Activated T-helper 1 cell treated with anti-CD3 and anti-CD28 coated beads, Interleukin-12 subunit alpha, Interleukin-12 subunit beta, Interleukin-2, Interleukin-4 antibody, amounts not matched to agents 30 ng/mL and 10 ng/mL and 1 ng/mL, durations not matched to agents 14 hours and 24 hours and 36 hours (primary cell): ENCODE results near the gene LTBP2. TPM values are rescaled to one million over a fixed set of nuclear protein-coding genes. Genes with fewer than 3 reads are reported as not detected.

Experiments
- DNase-seq: peaks from one replicate; pipeline ENCODE4 v3.0.0; 2021; ENCODE audit warnings: low spot score
- H3K27ac Mint-ChIP-seq: one replicate; pipeline ENCODE4 v1.8.0; 2021; ENCODE audit warnings: mild to moderate bottlenecking, mixed read lengths
- H3K27me3 Mint-ChIP-seq: one replicate; pipeline ENCODE4 v1.8.0; 2022; ENCODE audit warnings: mild to moderate bottlenecking, moderate library complexity, mixed read lengths; ENCODE audit not compliant: insufficient read depth
- H3K36me3 Mint-ChIP-seq: one replicate; pipeline ENCODE4 v1.8.0; 2021; ENCODE audit warnings: low read depth, mixed read lengths
- H3K4me1 Mint-ChIP-seq: one replicate; pipeline ENCODE4 v1.8.0; 2021; ENCODE audit warnings: low read depth, mixed read lengths
- H3K4me3 Mint-ChIP-seq: one replicate; pipeline ENCODE4 v1.8.0; 2021; ENCODE audit warnings: mild to moderate bottlenecking, moderate library complexity, mixed read lengths
- H3K9me3 Mint-ChIP-seq: one replicate; pipeline ENCODE4 v1.8.0; 2021; ENCODE audit warnings: mixed read lengths
- intact Hi-C: fragments of 100-400 bp; cut with micrococcal nuclease; formaldehyde crosslinking; loops from one replicate; pipeline ENCODE4 v1.15.1; 2024
- total RNA-seq: library from RNA; stranded (reverse); gene quantifications from 2 replicates; pipeline ENCODE4 v1.2.3, GENCODE V29; 2022

Gene LTBP2
- total RNA-seq, 1 donor from 2014 or later: 0.05 TPM

DNA sequence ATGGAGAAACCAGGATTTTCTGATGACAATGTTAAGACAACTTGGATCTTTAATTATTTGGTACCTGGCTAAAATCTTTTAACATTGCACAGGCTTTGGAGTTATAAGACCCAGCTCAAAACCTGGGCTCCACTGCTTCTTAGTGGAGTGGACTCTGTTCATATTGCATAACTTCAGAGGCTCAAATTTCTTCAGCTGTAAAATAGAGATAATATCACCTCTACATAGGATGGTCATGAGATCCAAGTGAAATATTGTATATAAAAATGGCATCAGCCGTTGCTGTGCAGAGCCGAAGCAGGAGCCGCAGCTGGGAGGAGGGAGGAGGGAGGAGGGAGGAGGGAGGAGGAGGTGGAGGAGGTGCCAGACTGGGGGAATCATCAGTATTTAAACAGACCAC, 129.5 kb downstream of the LTBP2 start:
- intact Hi-C loops: no loop called here
- Mint-ChIP-seq H3K9me3 (no peaks in the 10 kb centered on the region), H3K27me3 (no peaks in the 10 kb centered on the region), H3K27ac (no peak overlapping the region), H3K4me3 (no peak overlapping the region), H3K36me3 (peaks cover 8% of the 10 kb centered on the region), H3K4me1 (no peaks in the 10 kb centered on the region)
- no peak for DNase-seq

DNA sequence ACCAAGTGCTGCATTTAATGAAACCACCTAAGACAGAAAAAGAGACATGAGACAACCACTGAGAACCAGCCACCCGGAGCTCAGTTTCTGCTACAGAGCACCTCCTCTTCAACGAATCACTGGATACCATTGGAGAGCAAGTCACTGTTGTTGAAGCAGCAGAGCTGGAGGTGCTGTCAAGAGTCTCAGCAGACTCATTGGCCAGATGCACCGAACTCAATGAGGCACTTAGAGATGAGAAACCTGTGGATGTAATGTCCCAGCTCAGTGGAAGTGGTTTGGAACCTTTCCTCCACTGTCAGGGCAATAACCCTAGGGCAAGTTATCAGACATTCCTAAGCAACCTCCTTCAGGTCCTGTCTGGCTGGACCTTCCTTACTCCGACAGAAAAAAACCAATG, 132.0 kb downstream of the LTBP2 start:
- Mint-ChIP-seq H3K4me1 (no peaks in the 10 kb centered on the region), H3K36me3 (peaks cover 8% of the 10 kb centered on the region), H3K4me3 (no peak overlapping the region), H3K27me3 (no peaks in the 10 kb centered on the region), H3K27ac (no peak overlapping the region), H3K9me3 (no peaks in the 10 kb centered on the region)
- DNase-seq: no peak
- intact Hi-C loops: no loop called here

DNA sequence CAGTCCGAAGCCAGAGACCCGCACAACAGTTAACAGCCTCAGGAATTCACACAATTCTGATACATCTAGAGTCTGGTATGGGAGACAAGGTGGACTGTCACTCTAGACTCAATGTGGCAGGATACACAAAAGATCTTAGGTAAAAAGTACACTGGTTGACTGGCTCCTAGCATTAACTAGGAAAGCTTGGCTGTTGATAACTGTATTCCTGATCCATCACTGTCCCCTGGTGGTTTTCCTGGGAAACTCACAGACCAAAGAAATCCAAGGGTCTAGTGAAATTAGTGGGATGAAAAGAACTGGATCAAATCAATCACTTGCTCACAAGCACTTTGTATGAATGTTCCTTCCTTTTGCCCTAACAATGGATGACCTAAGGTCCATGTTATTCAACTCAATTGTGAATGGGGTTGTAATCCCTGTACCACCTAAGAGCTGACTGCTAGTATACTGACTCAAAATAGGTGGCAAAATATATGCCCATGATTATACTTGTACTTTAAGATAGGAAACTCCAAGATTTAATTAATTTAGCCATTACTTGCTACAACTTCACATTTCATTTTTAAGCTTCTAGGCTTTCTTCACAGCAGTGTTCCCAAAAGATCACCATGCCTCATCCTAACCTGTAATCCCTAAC, 132.9 kb downstream of the LTBP2 start:
- Mint-ChIP-seq H3K4me3 (no peak overlapping the region), H3K4me1 (no peaks in the 10 kb centered on the region), H3K9me3 (no peaks in the 10 kb centered on the region), H3K27me3 (no peaks in the 10 kb centered on the region), H3K27ac (no peak overlapping the region), H3K36me3 (peaks cover 5% of the 10 kb centered on the region)
- DNase-seq: no peak
- intact Hi-C loops: no loop called here

DNA sequence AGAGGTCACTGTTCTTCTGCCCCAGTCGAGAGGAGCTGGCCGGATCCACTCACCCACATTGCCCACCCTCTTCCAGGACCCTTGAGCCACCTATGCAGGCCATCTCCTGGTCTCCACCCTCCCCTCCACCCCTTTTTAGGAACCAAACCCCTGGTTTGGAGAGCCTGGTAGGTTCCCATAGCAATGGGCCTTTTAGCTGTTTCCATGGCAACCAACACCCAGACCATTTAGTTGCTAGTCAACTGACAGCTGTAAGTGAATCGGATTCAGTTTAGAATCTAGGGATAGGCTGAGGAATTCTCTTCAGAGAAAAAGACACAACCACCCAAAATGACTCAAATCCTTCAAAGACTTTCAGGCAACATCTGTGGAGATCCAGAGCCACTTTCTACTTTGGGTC, 135.4 kb downstream of the LTBP2 start:
- DNase-seq: no peak
- Mint-ChIP-seq H3K9me3 (no peaks in the 10 kb centered on the region), H3K4me1 (no peaks in the 10 kb centered on the region), H3K4me3 (no peak overlapping the region), H3K27me3 (no peaks in the 10 kb centered on the region), H3K36me3 (peaks cover 5% of the 10 kb centered on the region), H3K27ac (no peak overlapping the region)
- intact Hi-C loops: no loop called here

DNA sequence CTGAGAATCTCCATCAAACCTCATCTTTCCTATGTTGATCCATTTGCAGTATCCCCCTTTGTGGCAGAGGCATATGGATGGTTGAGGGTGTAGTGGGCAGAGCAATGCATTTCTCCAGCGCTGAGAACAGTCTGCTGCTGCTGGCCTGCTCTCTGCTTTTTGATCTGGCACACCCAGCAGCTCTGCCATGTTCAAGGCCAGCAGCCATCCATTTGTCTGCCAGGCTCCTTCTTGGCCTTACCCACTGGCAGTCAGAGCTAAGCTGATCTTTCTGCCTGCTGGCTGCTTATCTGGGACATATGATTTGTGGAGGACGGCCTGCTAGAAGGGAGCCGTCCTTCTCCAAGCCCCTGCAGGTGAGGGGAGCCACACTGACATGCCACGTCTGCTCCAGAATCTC, 135.9 kb downstream of the LTBP2 start:
- H3K9me3 Mint-ChIP-seq: no peaks in the 10 kb centered on the region
- H3K4me3 Mint-ChIP-seq: no peak overlapping the region
- no peak overlapping the region for H3K27ac Mint-ChIP-seq
- intact Hi-C loops: no loop called here
- DNase-seq: no peak
- H3K36me3 Mint-ChIP-seq: peaks cover 5% of the 10 kb centered on the region
- no peaks in the 10 kb centered on the region for H3K4me1 Mint-ChIP-seq
- H3K27me3 Mint-ChIP-seq: no peaks in the 10 kb centered on the region

DNA sequence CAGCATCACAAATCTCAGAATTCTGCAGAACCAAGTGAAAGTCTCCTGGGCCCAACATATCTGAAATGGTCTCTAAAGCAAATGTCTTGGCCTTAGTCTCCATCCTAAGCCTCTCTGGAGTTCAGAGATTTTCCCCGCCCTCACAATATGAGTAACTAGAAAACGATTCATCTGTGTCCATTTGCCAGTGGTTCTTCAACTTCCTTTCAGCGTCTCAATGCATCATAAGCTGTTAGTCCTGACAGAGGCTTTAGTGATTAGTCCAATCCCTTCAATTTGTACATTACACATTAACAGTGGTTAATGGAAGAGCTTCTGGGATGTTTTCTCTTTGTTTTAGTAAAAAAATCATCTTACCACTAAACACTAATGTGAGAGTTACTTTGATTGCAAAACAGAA, 136.4 kb downstream of the LTBP2 start:
- intact Hi-C loops: no loop called here
- no peaks in the 10 kb centered on the region for H3K27me3 Mint-ChIP-seq
- H3K4me1 Mint-ChIP-seq: no peaks in the 10 kb centered on the region
- no peak overlapping the region for H3K27ac Mint-ChIP-seq
- no peak overlapping the region for H3K4me3 Mint-ChIP-seq
- no peaks in the 10 kb centered on the region for H3K9me3 Mint-ChIP-seq
- peaks cover 2% of the 10 kb centered on the region for H3K36me3 Mint-ChIP-seq
- DNase-seq: no peak

DNA sequence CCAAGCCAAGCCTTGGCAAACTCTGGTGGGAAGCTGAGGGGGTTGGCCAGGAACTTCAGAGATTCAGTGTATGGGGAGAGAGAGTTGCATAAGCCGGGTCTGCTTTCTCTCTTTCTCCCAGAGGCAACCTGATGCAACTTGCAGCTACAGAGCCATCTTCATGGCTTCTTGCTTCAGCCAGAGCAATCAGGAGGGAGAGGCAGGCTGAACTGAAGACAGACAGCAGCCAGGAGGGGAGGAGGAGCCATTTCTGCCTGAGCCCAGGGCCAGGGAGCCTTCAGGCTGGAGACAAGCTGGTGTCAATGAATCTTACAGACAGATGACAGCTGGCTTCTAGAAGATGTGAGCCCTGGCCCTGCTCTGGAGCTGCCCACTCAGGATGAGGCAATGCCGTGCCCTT, 137.7 kb downstream of the LTBP2 start:
- H3K27me3 Mint-ChIP-seq: no peaks in the 10 kb centered on the region
- intact Hi-C loops: no loop called here
- no peak overlapping the region for H3K27ac Mint-ChIP-seq
- no peaks in the 10 kb centered on the region for H3K4me1 Mint-ChIP-seq
- H3K9me3 Mint-ChIP-seq: no peaks in the 10 kb centered on the region
- no peak for DNase-seq
- no peaks in the 10 kb centered on the region for H3K36me3 Mint-ChIP-seq
- H3K4me3 Mint-ChIP-seq: no peak overlapping the region

DNA sequence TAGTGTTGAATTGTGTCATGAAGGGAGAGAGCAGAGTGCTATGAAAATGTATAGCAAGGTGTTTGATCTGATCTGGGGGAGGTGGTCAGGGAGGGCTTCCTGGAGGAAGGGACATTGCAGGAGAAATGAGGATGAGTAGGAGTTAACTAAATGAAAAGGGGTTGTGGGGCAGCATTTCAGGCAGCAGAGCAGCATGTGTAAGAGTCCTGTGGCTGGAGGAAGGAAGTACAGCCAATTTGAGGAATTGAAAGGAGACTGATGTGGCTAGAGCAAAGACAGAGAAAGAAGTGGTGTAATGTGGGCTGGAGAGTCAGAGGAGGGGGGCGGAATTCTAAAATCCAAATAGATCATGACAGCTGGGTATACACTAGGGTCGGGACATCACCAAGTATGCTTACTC, 139.4 kb downstream of the LTBP2 start:
- Mint-ChIP-seq H3K9me3 (no peaks in the 10 kb centered on the region), H3K4me1 (no peaks in the 10 kb centered on the region), H3K27ac (no peak overlapping the region), H3K27me3 (no peaks in the 10 kb centered on the region), H3K4me3 (no peak overlapping the region), H3K36me3 (no peaks in the 10 kb centered on the region)
- intact Hi-C loops: no loop called here
- no peak for DNase-seq

DNA sequence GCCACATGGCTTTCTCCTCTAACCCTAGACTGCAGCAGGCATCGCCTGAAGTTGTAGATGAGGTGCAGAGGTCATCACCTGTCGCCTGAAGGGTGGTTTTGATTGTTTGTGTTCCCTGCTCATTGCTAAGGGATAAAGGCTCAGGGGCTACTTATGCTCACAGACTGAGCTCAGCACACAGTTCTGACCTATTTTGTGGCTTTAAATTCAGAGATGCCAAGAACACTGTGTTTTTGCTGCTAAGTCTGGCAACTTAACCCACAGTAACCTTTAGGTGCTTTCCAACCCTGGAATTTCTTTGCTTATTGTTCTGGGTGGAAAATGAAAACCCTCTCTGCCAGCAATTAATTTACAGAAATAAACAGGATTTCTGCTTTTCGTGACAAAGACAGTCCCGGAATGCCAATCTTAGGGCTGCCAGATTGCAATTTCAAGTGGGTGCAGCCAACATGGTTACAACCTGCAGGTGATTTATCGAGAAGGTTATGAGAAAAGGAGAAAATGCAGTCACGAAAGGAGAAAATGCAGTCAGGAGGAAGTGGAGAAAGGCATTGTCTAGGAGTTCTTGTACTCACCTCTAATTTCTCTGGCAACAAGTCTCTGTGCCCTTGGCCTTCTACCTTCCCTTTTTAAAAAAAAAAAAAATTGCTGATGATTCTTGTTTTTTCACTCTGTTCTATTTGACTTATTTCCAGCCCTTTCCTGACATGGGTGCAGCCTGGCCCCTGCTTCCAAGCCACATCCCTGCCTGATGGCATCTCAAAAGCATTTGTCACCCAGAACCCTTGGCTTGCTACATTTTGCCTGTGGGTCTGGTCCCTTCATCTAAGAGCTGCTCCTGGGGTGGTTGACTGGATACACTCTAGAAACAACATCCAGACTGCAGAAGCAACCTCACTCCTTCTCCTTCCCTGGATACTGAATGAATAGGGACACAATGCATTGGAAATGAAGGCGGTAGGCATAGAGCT, 142.2 kb downstream of the LTBP2 start:
- intact Hi-C loops: no loop called here
- Mint-ChIP-seq H3K27me3 (peaks cover 7% of the 10 kb centered on the region), H3K4me1 (no peaks in the 10 kb centered on the region), H3K9me3 (no peaks in the 10 kb centered on the region), H3K4me3 (no peak overlapping the region), H3K27ac (no peak overlapping the region), H3K36me3 (no peaks in the 10 kb centered on the region)
- DNase-seq: no peak

DNA sequence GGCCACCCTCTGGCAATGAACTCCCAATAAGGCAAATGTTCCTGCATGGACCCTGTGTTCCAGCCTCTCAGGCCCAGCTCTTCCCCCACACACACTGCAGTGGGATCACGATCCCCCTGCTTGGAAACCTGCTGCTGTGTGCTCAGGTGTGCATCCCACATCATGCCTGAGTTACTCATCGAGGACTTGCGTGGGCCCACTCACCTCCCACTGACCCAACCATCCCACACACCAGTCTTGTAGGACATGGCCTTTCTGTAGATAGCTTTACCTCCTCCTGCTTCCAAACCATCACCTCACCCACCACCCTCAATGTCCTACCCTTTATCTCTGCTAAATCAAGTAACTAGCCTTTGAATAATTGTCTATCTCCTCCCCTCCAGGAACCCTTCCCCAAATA, 143.5 kb downstream of the LTBP2 start:
- H3K27me3 Mint-ChIP-seq: peaks cover 7% of the 10 kb centered on the region
- H3K4me1 Mint-ChIP-seq: no peaks in the 10 kb centered on the region
- no peaks in the 10 kb centered on the region for H3K36me3 Mint-ChIP-seq
- H3K27ac Mint-ChIP-seq: no peak overlapping the region
- no peak for DNase-seq
- H3K4me3 Mint-ChIP-seq: no peak overlapping the region
- intact Hi-C loops: no loop called here
- no peaks in the 10 kb centered on the region for H3K9me3 Mint-ChIP-seq

DNA sequence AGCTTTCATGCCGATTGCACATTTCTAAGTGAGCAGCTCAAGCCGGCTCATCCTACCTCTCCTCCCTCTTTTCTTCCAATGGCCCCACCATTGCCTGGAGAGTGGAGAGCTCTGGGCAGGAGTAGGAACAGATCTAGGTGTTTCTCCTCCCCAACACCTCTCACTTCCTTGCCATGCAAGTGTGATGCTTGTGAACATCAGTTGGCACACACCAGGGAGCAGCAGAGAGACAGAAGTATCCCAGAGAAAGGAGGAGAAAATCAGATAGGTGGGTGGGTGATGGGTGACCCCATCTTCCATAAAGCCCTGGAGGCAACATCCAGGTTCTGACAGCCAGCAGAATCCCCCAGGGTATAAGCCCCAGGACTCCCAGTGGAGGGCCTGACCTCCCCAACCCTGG, 146.7 kb downstream of the LTBP2 start:
- Mint-ChIP-seq H3K4me3 (no peak overlapping the region), H3K36me3 (no peaks in the 10 kb centered on the region), H3K9me3 (no peaks in the 10 kb centered on the region), H3K27me3 (peaks cover 7% of the 10 kb centered on the region), H3K27ac (no peak overlapping the region), H3K4me1 (no peaks in the 10 kb centered on the region)
- no peak for DNase-seq
- intact Hi-C loops: no loop called here

DNA sequence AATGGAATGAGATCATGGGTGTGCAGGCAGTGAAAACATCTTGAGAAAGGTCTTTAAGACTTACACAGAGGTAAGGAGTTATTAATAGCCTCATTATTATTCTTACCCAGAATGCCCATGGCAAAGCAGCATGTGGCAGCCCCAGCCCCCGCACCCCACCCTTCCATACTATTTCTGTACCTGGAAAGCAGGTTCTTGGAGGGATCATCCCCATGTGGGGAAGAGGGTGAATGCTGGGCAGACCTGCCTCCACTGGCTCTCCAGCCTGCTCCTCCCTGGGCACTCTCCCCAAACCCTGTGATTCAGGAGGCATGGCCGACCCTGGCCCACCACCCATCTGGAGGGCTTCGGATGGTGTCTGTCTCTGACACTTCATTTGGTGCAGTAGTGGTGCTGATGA, 147.3 kb downstream of the LTBP2 start:
- Mint-ChIP-seq H3K4me3 (no peak overlapping the region), H3K36me3 (no peaks in the 10 kb centered on the region), H3K4me1 (no peaks in the 10 kb centered on the region), H3K9me3 (no peaks in the 10 kb centered on the region), H3K27ac (no peak overlapping the region), H3K27me3 (peaks cover 7% of the 10 kb centered on the region)
- no peak for DNase-seq
- intact Hi-C loops: no loop called here

DNA sequence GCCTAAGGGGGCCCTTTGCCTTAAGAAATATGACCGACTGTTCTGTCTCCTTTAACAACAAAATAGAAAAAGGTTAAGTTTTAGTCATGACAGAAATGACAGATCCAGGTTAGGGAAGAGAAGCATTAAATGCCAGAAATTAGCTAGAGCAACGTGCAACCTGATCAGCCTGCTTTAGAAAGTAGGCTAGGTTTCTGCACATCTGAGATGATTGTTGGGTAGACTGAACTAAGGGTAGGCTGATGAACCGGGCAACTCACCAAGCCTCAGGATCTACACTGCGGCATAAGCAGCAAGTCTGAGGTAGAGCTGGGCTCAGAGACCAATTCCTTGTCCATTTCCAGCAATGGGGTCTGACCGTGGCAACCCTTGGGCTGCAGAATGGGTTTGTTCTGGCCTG, 148.3 kb downstream of the LTBP2 start:
- Mint-ChIP-seq H3K4me3 (no peak overlapping the region), H3K36me3 (no peaks in the 10 kb centered on the region), H3K9me3 (no peaks in the 10 kb centered on the region), H3K27me3 (peaks cover 7% of the 10 kb centered on the region), H3K27ac (no peak overlapping the region), H3K4me1 (no peaks in the 10 kb centered on the region)
- intact Hi-C loops: no loop called here
- no peak for DNase-seq
